ENCODE data around the gene KRTAP2-2. TPM values are rescaled to one million over a fixed set of nuclear protein-coding genes. Genes with fewer than 3 reads are reported as not detected.

Gene KRTAP2-2
- total and polyA plus RNA-seq, 2 of the 4 experiments (the other 2 are of a cell fraction) = 0.17 TPM; not detected in 1

DNA sequence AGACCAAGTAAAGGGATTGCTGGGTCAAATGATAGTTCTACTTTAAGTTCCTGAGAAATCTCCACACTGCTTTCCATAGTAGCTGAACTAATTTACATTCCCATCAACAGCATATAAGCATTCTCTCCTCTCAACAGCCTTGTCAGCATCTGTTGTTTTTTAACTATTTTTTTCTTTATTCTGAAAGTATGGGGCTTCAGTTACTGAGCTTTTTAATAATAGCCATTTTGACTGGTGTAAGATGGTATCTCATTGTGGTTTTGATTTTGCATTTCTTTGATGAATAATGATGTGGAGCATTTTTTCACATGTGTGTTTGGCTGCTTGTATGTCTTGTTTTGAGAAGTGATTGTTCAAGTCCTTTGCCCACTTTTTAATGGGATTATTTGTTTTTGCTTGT, 2.5 kb downstream of the KRTAP2-2 start:
- H3K56ac ChIP-seq (ENCODE audit: extremely low read depth, insufficient read depth, low read length) = no peak overlapping the region
- TF ChIP-seq SMC3 (IDR thresholded peaks at IDR 0.05; ENCODE audit: low read depth, low read length) (no peak), CEBPB (IDR thresholded peaks at IDR 0.05; ENCODE audit: low read depth, low read length) (no peak), MAZ (IDR thresholded peaks at IDR 0.05; ENCODE audit: borderline replicate concordance, low read depth, low read length) (no peak), MXI1 (IDR thresholded peaks at IDR 0.05; ENCODE audit: borderline replicate concordance, low read depth, low read length) (no peak), FOS (IDR thresholded peaks at IDR 0.05; ENCODE audit: low read depth, low read length) (no peak), POLR2A (IDR thresholded peaks at IDR 0.05; ENCODE audit: low read depth, low read length) (no peak), RCOR1 (IDR thresholded peaks at IDR 0.05; ENCODE audit: insufficient replicate concordance, low read length) (no peak), RFX5 (IDR thresholded peaks at IDR 0.05; ENCODE audit: low read depth, low read length) (no peak), BHLHE40 (IDR thresholded peaks at IDR 0.05; ENCODE audit: low read depth, low read length) (no peak), MAFK (IDR thresholded peaks at IDR 0.05; ENCODE audit: low read depth, low read length) (no peak), CHD1 (IDR thresholded peaks at IDR 0.05; ENCODE audit: low read depth, low read length) (no peak), RAD21 (IDR thresholded peaks at IDR 0.05; ENCODE audit: low read length) (no peak)
- TF ChIP-seq, protein P1, sequence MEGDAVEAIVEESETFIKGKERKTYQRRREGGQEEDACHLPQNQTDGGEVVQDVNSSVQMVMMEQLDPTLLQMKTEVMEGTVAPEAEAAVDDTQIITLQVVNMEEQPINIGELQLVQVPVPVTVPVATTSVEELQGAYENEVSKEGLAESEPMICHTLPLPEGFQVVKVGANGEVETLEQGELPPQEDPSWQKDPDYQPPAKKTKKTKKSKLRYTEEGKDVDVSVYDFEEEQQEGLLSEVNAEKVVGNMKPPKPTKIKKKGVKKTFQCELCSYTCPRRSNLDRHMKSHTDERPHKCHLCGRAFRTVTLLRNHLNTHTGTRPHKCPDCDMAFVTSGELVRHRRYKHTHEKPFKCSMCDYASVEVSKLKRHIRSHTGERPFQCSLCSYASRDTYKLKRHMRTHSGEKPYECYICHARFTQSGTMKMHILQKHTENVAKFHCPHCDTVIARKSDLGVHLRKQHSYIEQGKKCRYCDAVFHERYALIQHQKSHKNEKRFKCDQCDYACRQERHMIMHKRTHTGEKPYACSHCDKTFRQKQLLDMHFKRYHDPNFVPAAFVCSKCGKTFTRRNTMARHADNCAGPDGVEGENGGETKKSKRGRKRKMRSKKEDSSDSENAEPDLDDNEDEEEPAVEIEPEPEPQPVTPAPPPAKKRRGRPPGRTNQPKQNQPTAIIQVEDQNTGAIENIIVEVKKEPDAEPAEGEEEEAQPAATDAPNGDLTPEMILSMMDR (conservative IDR thresholded peaks at IDR 0.05; ENCODE audit: low read depth, low read length) = no peak
- TF ChIP-seq, protein P2, sequence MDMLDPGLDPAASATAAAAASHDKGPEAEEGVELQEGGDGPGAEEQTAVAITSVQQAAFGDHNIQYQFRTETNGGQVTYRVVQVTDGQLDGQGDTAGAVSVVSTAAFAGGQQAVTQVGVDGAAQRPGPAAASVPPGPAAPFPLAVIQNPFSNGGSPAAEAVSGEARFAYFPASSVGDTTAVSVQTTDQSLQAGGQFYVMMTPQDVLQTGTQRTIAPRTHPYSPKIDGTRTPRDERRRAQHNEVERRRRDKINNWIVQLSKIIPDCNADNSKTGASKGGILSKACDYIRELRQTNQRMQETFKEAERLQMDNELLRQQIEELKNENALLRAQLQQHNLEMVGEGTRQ (IDR thresholded peaks at IDR 0.05; ENCODE audit: low read depth, low read length) = no peak
- H3K4me2 ChIP-seq (ENCODE audit: low read depth, low read length) = no peak overlapping the region
- H3K27ac ChIP-seq (ENCODE audit: insufficient read depth, low read length) = no peak overlapping the region
- ATAC-seq (ENCODE audit: low read depth) = no peak
- H3K27me3 ChIP-seq (ENCODE audit: control insufficient read depth, insufficient read depth, low read length) = no peaks in the 10 kb centered on the region
- ChIA-PET CTCF (no interaction called here), POLR2A (ENCODE audit: unreplicated experiment) (no interaction called here)
- intact Hi-C loops (cut with micrococcal nuclease) (no loop called here), dilution Hi-C loops (cut with HindIII; ENCODE audit: low sequenced_read_pairs, unreplicated experiment) (no loop called here), in situ Hi-C loops (cut with MboI; ENCODE audit: low sequenced_read_pairs) (no loop called here)
- peak overlapping the region; percentile 64 for H2BK20ac ChIP-seq (ENCODE audit: low read depth, low read length)
- H2AK5ac ChIP-seq (ENCODE audit: low read depth, low read length) = no peak overlapping the region; the same call in 1 of the 2 replicates
- no peak overlapping the region for H2AK9ac ChIP-seq (replicated peaks; ENCODE audit: low read depth, low read length, poor library complexity)
- H3K4me3 ChIP-seq (ENCODE audit: insufficient read depth, low read depth, low read length) = no peak overlapping the region
- peak overlapping the region; percentile 76; the same call in 1 of the 2 replicates for H3K18ac ChIP-seq (ENCODE audit: low read depth, low read length)
- H3K9me3 ChIP-seq (ENCODE audit: control insufficient read depth, insufficient read depth, low read length) = no peaks in the 10 kb centered on the region
- H4K5ac ChIP-seq (ENCODE audit: low read depth, low read length) = peak overlapping the region; percentile 84; the same call in 1 of the 2 replicates
- H3K9me1 ChIP-seq (ENCODE audit: insufficient read depth, low read length) = peaks cover 10% of the 10 kb centered on the region; the same call in 1 of the 2 replicates
- no peak overlapping the region for H2AFZ ChIP-seq (replicated peaks; ENCODE audit: low read length, poor library complexity)
- peak overlapping the region; percentile 1 to 19; a peak in 2 of 4 replicates for H4K8ac ChIP-seq (ENCODE audit: low read depth in 2 of 2, low read length in 2 of 2)
- H3K9ac ChIP-seq (ENCODE audit: low read depth, low read length) = no peak overlapping the region
- no peak overlapping the region for H3K4ac ChIP-seq (ENCODE audit: low read depth, low read length)
- H3K79me1 ChIP-seq (ENCODE audit: low read depth in 1 of 2, low read length in 2 of 2) = no peaks in the 10 kb centered on the region
- peaks cover 5% of the 10 kb centered on the region for H3K4me1 ChIP-seq (ENCODE audit: control insufficient read depth, insufficient read depth, low read length)
- no peak overlapping the region for H3K14ac ChIP-seq (replicated peaks; ENCODE audit: low read depth, low read length)
- no peaks in the 10 kb centered on the region for H3K36me3 ChIP-seq (ENCODE audit: control insufficient read depth, insufficient read depth, low read length)
- H4K91ac ChIP-seq (ENCODE audit: insufficient read depth, low read depth, low read length) = no peak overlapping the region
- H2BK5ac ChIP-seq (ENCODE audit: low read depth, low read length, poor library complexity, severe bottlenecking) = peak overlapping the region; percentile 56
- no peak overlapping the region for H3K23ac ChIP-seq (ENCODE audit: low read depth, low read length)
- no TSS peak for BruUV-seq (replicated peaks)
- H4K20me1 ChIP-seq (ENCODE audit: insufficient read depth, low read length) = no peaks in the 10 kb centered on the region
- H2BK15ac ChIP-seq (ENCODE audit: low read depth, low read length) = peak overlapping the region; percentile 77; the same call in 1 of the 3 replicates
- DNase-seq = no peak
- peak overlapping the region; percentile 62; the same call in 1 of the 2 replicates for H2BK120ac ChIP-seq (ENCODE audit: low read depth, low read length)

All from IMR-90 (cell line).